Esophagus (tissue), 2 donors: ENCODE results near the gene B4GALNT4. TPM values are rescaled to one million over a fixed set of nuclear protein-coding genes. Genes with fewer than 3 reads are reported as not detected.
"Not testable (repeated sequence)": the region's sequence is repeated elsewhere in the genome, so short reads cannot be mapped to it uniquely, and the experiment has no call there.

Source experiments
- H3K27ac ChIP-seq, 2 donors: one replicate each; pipeline ENCODE4 v1.5.1; 2013; ENCODE audit warnings: low read depth in 2 of 2, mild to moderate bottlenecking in 2 of 2, inconsistent platforms in 1 of 2, low read length in 1 of 2, moderate library complexity in 1 of 2
- H3K27me3 ChIP-seq, 2 donors: one replicate each; pipeline ENCODE4 v1.6.1; 2013; ENCODE audit warnings: low read length in 2 of 2, control low read depth in 1 of 2, mild to moderate bottlenecking in 1 of 2; ENCODE audit not compliant: insufficient read depth in 2 of 2, control insufficient read depth in 1 of 2
- H3K36me3 ChIP-seq, 2 donors: one replicate each; pipeline ENCODE4 v1.6.1; 2013; ENCODE audit warnings: low read length in 1 of 2; ENCODE audit not compliant: control insufficient read depth in 2 of 2, insufficient read depth in 2 of 2
- H3K4me1 ChIP-seq, 2 donors: one replicate each; pipeline ENCODE4 v1.6.1; 2013; ENCODE audit warnings: low read length in 1 of 2; ENCODE audit not compliant: control insufficient read depth in 2 of 2, insufficient read depth in 2 of 2
- H3K4me3 ChIP-seq, 2 donors: one replicate each; pipeline ENCODE4 v1.5.1; 2013; ENCODE audit warnings: low read length in 2 of 2, mild to moderate bottlenecking in 2 of 2, low read depth in 1 of 2, moderate library complexity in 1 of 2
- H3K9me3 ChIP-seq, 2 donors: one replicate each; pipeline ENCODE4 v1.6.1; 2013; ENCODE audit warnings: mild to moderate bottlenecking in 2 of 2, low read depth in 1 of 2, low read length in 1 of 2, moderate library complexity in 1 of 2; ENCODE audit not compliant: control insufficient read depth in 2 of 2, insufficient read depth in 1 of 2
- whole genome bisulfite sequencing, 2 donors: extraction: QIAGEN DNeasy Blood & Tissue Kit; methylation state at CpG; one replicate each; pipeline ENCODE4 v1.1.7; 2013; 5-methylcytosine and 5-hydroxymethylcytosine counted together
- polyA plus RNA-seq, 2 donors: library from polyadenylated mRNA; stranded (reverse); fragments of 200-250 nt; gene quantifications; one replicate each; pipeline ENCODE4 v1.2.3, GENCODE V29; 2013
- donor health status: healthy with polysubstance abuse.
- donor health status: Bipolar disorder and iron deficiency.

B4GALNT4 gene
- polyA plus RNA-seq, 2 donors = 5.0 to 5.2 TPM

GRCh38 chr11:380996-381395 lies 11.7 kb downstream of the B4GALNT4 start:
- Histone ChIP-seq H3K4me3 (no peak overlapping the region), H3K27ac (no peak overlapping the region), H3K4me1 (no peaks in the 10 kb centered on the region), H3K9me3 (peaks cover 0 to under 1% of the 10 kb centered on the region in 2 donors), H3K36me3 (peaks cover 0 to 13% of the 10 kb centered on the region in 2 donors), H3K27me3 (no peaks in the 10 kb centered on the region)
- WGBS, 2 donors = 91 to 94% methylated on average over 13 to 14 of the region's 14 CpGs

GRCh38 chr11:381501-382072 lies 12.3 kb downstream of the B4GALNT4 start:
- Histone ChIP-seq H3K4me3 (no peak overlapping the region), H3K27me3 (no peaks in the 10 kb centered on the region), H3K4me1 (no peaks in the 10 kb centered on the region), H3K9me3 (peaks cover 0 to 7% of the 10 kb centered on the region in 2 donors), H3K36me3 (peaks cover 0 to 13% of the 10 kb centered on the region in 2 donors), H3K27ac (no peak overlapping the region)
- WGBS, 2 donors = 82 to 84% methylated on average over 26 to 31 of the region's 35 CpGs

DNA sequence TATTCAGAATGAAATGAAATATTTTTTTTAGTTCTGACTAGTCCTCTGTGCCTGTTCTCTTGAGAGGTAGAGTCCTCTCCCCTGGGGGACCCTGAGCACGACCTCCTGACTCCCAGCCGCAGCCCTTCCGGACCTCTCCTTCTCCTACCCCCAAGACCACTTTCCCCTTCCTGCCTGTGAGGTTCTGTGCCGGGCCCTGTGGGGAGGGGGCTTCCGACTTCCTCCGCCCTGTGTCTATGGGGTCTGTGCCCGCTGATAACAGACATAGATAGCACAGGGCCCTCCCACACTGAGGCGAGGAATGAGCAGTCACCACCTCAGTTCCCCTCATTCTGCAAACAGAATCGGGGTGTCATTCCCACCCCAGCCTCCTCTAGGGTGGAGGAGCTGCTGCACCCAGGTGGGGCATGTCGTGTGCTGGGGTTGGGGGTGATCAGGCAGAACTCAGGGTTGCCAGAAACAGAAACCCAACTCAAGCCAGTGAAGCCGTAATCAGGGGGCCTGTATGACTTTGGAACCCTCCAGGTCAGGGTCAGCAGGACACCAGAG lies 12.9 kb downstream of the B4GALNT4 start:
- Histone ChIP-seq H3K27ac (no peak overlapping the region), H3K4me3 (no peak overlapping the region), H3K9me3 (peaks cover 0 to 7% of the 10 kb centered on the region in 2 donors), H3K27me3 (no peaks in the 10 kb centered on the region), H3K36me3 (peaks cover 0 to 13% of the 10 kb centered on the region in 2 donors), H3K4me1 (no peaks in the 10 kb centered on the region)
- 73 to 76% methylated on average over 11 of the region's 11 CpGs for WGBS, 2 donors

GRCh38 chr11:383431-383830 lies 14.1 kb downstream of the B4GALNT4 start:
- H3K27ac ChIP-seq = no peak overlapping the region
- H3K9me3 ChIP-seq = peaks cover 0 to 7% of the 10 kb centered on the region in 2 donors
- H3K36me3 ChIP-seq = peaks cover 0 to 12% of the 10 kb centered on the region in 2 donors
- no peaks in the 10 kb centered on the region for H3K4me1 ChIP-seq
- whole genome bisulfite sequencing, 2 donors = 86 to 91% methylated on average over 14 of the region's 14 CpGs
- no peak overlapping the region for H3K4me3 ChIP-seq
- no peaks in the 10 kb centered on the region for H3K27me3 ChIP-seq

GRCh38 chr11:384511-384910 lies 15.2 kb downstream of the B4GALNT4 start:
- H3K27ac ChIP-seq = no peak overlapping the region
- H3K4me3 ChIP-seq = no peak overlapping the region
- 87 to 88% methylated on average over 16 of the region's 16 CpGs for WGBS, 2 donors

GRCh38 chr11:385594-386351 lies 16.5 kb downstream of the B4GALNT4 start:
- Histone ChIP-seq H3K4me1 (peaks cover 0 to 2% of the 10 kb centered on the region in 2 donors), H3K27ac (no peak overlapping the region), H3K27me3 (no peaks in the 10 kb centered on the region), H3K36me3 (peaks cover 0 to 5% of the 10 kb centered on the region in 2 donors), H3K4me3 (no peak overlapping the region), H3K9me3 (peaks cover 0 to 7% of the 10 kb centered on the region in 2 donors)
- WGBS, 2 donors = 93% methylated on average over 18 to 19 of the region's 19 CpGs

More at GRCh38 chr11:384511-384910, 15.2 kb downstream of the B4GALNT4 start:
- Histone ChIP-seq H3K27me3 (no peaks in the 10 kb centered on the region), H3K36me3 (peaks cover 0 to 9% of the 10 kb centered on the region in 2 donors), H3K4me1 (no peaks in the 10 kb centered on the region), H3K9me3 (peaks cover 0 to 7% of the 10 kb centered on the region in 2 donors)

DNA sequence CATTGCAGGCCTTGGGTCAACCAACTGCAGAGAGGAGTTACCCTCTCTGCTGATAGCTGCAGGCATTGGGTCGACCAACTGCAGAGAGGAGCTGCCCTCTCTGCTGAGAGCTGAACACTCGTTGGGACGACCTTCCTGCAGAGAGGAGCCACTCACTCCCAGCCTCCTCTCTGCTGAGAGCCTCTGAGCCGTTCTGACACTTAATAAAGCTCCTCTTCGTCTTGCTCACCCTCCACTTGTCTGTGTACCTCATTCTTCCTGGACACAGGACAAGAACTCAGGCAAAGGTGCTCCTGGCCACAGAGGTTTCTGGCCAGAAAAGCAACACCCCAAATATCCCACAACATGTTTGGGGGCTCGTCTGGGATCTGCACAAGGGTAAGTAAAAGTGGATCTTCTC lies 17.2 kb downstream of the B4GALNT4 start:
- H3K27me3 ChIP-seq = no peaks in the 10 kb centered on the region
- H3K4me3 ChIP-seq = no peak overlapping the region
- H3K9me3 ChIP-seq = peaks cover 0 to 7% of the 10 kb centered on the region in 2 donors
- peaks cover 0 to 5% of the 10 kb centered on the region in 2 donors for H3K36me3 ChIP-seq
- 92 to 93% methylated on average over 6 of the region's 6 CpGs for WGBS, 2 donors
- peaks cover 0 to 2% of the 10 kb centered on the region in 2 donors for H3K4me1 ChIP-seq
- no peak overlapping the region for H3K27ac ChIP-seq

DNA sequence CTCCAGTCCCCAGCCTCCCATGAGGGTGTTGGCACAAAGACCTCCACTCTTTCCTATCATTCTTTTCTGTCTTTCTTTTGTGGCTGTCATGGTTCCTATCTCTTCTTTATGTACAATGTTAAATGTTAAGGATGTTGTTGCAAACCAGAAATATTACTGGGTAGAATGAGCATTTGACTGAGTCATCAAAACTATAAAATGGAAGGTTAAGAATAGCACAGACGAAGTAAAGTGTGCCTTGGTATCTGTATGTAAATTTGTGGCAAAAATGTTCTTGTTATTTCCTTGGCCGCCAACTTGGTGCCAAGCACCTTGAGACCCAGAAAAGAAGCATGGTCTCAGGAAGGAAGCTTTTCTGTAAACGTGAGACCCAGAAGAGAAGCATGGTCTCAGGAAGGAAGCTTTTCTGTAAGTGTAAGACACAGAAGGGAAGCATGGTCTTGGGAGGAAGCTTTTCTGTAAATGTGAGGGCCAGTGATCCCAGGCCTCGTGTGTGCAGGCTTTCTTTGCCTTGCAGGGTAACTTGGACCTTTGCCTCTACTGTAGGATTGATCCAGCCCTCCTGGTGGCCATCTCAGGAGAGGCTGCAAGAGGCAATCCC lies 18.0 kb downstream of the B4GALNT4 start:
- Histone ChIP-seq H3K36me3 (peaks cover 0 to 2% of the 10 kb centered on the region in 2 donors), H3K27ac (no peak overlapping the region), H3K4me1 (peaks cover 0 to 2% of the 10 kb centered on the region in 2 donors), H3K4me3 (no peak overlapping the region), H3K9me3 (peaks cover 0 to 7% of the 10 kb centered on the region in 2 donors), H3K27me3 (no peaks in the 10 kb centered on the region)
- WGBS, 2 donors = 67 to 72% methylated on average over 4 of the region's 4 CpGs

GRCh38 chr11:389369-389768 lies 20.1 kb downstream of the B4GALNT4 start:
- H3K36me3 ChIP-seq, H3K27ac ChIP-seq, H3K4me1 ChIP-seq, H3K4me3 ChIP-seq, H3K27me3 ChIP-seq, H3K9me3 ChIP-seq: not testable (repeated sequence)
- 74 to 79% methylated on average over 11 to 17 of the region's 17 CpGs for WGBS, 2 donors
